ENCODE data around the gene SEPTIN14.
"Not testable (repeated sequence)": the region's sequence is repeated elsewhere in the genome, so short reads cannot be mapped to it uniquely, and the experiment has no call there.

- not testable (repeated sequence) for TF ChIP-seq CTCF (IDR thresholded peaks at IDR 0.05; ENCODE audit: insufficient read depth, low read depth, low read length); EZH2 (IDR thresholded peaks at IDR 0.05; ENCODE audit: insufficient read depth, low read length)
Observed at GRCh38 chr7:55901059-55901458, 38.5 kb upstream of the SEPTIN14 start.

Data from astrocyte (in vitro differentiated cells and primary cell).